Activated CD4-positive, alpha-beta T cell treated with anti-CD3 and anti-CD28 coated beads for 36 hours (primary cell): ENCODE results near the gene ATCAY. TPM values are rescaled to one million over a fixed set of nuclear protein-coding genes. Genes with fewer than 3 reads are reported as not detected.
"Not testable (repeated sequence)": the region's sequence is repeated elsewhere in the genome, so short reads cannot be mapped to it uniquely, and the experiment has no call there.

Experiments
- ATAC-seq: fragments of 200-7000 bp; cut with Tn5 transposase; one replicate; pipeline ENCODE4 v1.10.0; 2021; ENCODE audit warnings: mild to moderate bottlenecking, moderate library complexity
- CTCF ChIA-PET: fragments of 350-600 bp; sonication (Branson Sonifier 250); formaldehyde crosslinking; loops from one replicate; lab custom pipeline; 2021; ENCODE audit warnings: antibody characterized with exemption; lab: Charles Lee
- POLR2A ChIA-PET: fragments of 350-600 bp; sonication (Branson Sonifier 250); formaldehyde crosslinking; loops from one replicate; lab custom pipeline; 2021; ENCODE audit warnings: antibody characterized with exemption, inconsistent platforms; lab: Charles Lee
- DNase-seq: peaks from one replicate; pipeline ENCODE4 v3.0.0-alpha.2; 2020
- H3K27ac Mint-ChIP-seq: one replicate; pipeline ENCODE4 v1.8.0; 2021; ENCODE audit warnings: mixed read lengths
- H3K27me3 Mint-ChIP-seq: one replicate; pipeline ENCODE4 v1.8.0; 2021; ENCODE audit warnings: mixed read lengths
- H3K36me3 Mint-ChIP-seq: one replicate; pipeline ENCODE4 v1.8.0; 2021; ENCODE audit warnings: low read depth, mixed read lengths
- H3K4me1 Mint-ChIP-seq: one replicate; pipeline ENCODE4 v1.8.0; 2021; ENCODE audit warnings: mixed read lengths
- H3K4me3 Mint-ChIP-seq: one replicate; pipeline ENCODE4 v1.8.0; 2021; ENCODE audit warnings: mild to moderate bottlenecking, moderate library complexity, mixed read lengths
- H3K9me3 Mint-ChIP-seq: one replicate; pipeline ENCODE4 v1.8.0; 2021; ENCODE audit warnings: low read depth, mixed read lengths
- intact Hi-C, 2 experiments: fragments of 100-400 bp; cut with DNase I in 1 of 2; cut with micrococcal nuclease in 1 of 2; formaldehyde crosslinking; loops; one replicate each; pipeline versions ENCODE4 v1.14.2 to v1.15.1; 2022 to 2024; cut with DNase I, micrococcal nuclease
- total RNA-seq, 2 experiments: library from RNA; stranded (reverse); gene quantifications; one replicate each; pipeline ENCODE4 v1.2.3, GENCODE V29; 2021

ATCAY gene
- total RNA-seq, 2 experiments from 2014 or later, result 0.07 TPM; not detected in 1

DNA sequence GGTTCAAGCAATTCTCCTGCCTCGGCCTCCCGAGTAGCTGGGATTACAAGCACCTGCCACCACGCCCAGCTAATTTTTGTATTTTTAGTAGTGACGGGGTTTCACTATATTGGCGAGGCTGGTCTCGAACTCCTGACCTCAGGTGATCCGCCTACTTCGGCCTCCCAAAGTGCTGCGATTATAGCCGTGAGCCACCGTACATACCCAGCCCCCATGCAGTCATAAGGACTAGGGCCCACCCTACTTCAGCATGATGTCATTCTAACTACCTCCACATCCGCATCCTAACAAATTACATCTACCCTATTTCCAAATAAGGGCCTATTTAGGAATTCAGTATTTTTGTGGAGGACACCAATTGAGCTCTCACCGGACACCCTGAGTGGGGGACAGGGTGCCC lies 74.8 kb downstream of the ATCAY start:
- intact Hi-C loops, H3K27ac Mint-ChIP-seq, H3K4me3 Mint-ChIP-seq, ATAC-seq, POLR2A ChIA-PET, H3K27me3 Mint-ChIP-seq, H3K9me3 Mint-ChIP-seq, H3K4me1 Mint-ChIP-seq, H3K36me3 Mint-ChIP-seq, DNase-seq: not testable (repeated sequence)
- CTCF ChIA-PET, result interaction anchor here (1.1 kb wide), 1 partner anchor 30 kb away, joined by 3 read pairs; the partner anchor contains the start of gene EEF2

DNA sequence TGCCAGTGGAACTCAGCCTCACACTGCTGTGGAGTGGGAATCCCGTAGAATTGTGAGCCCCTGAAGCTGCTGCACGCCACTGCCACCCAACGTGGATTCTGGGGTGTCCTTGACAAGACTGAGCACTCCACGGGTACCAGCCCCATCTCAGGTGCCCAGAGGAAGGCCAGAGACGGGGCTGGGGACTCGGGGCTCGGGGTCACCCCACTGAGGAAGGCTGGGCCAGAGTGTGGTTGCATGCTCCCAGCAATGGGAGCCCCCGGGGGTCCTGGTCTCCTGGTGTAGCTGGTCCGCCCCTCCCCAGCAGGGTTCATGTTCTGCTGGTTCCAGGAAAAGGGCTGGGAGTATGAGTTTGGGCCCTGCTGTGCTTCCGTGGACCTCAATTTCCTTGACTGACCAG lies 75.2 kb downstream of the ATCAY start:
- Mint-ChIP-seq H3K27me3 (no peaks in the 10 kb centered on the region), H3K4me1 (peaks cover 3% of the 10 kb centered on the region), H3K9me3 (no peaks in the 10 kb centered on the region), H3K27ac (no peak overlapping the region), H3K36me3 (peaks cover 4% of the 10 kb centered on the region), H3K4me3 (no peak overlapping the region)
- ChIA-PET CTCF (no interaction called here), POLR2A (no interaction called here)
- no peak for DNase-seq
- intact Hi-C loops, result no loop called here
- ATAC-seq, result no peak

DNA sequence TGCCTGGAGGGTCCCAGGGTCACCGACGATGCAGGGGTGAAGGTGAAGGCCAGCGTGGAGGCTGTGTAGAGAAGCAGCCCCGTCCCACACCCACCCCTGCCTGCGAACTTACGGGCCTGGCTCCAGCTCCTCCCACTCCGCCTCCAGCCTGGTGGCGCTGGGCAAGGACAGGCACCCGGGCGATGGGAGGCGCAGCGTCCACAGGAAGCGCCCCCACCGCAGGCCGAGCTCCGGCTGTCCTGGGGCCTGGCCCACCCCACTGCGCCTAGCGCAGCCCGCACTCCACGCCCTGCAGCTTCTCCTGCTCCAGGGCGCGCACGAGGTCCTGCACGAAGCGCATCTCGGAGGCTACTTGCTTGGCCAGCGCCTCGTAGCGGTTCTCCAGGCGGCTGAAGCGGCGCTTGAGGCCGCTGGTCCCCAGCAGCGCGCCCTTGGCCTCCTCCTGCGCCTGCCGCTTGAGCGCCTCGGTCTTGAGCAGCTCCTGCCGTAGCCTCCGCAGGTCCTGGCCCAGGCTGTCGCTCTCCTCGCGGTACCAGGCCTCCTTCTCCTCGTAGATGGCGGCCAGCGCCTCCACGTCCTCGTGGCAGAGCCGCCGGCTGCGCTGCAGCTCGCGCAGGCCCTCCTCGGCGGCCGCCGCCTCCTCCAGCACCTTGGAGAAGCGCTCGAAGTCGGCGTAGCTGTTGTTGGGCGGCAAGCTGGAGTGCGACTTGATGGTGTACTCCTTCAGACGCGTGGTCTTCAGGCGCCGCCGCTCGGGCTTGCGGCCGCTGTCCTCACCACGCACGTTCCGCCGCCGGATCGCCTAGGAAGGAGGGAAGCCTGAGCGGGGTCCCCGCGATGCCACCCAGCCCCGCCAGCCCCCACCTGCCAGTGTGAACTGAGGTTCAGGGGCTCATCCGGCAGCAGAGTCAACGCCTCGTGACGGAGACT lies 78.6 kb downstream of the ATCAY start:
- H3K4me3 Mint-ChIP-seq, result no peak overlapping the region
- peaks cover 16% of the 10 kb centered on the region for H3K36me3 Mint-ChIP-seq
- intact Hi-C loops, result no loop called here

DNA sequence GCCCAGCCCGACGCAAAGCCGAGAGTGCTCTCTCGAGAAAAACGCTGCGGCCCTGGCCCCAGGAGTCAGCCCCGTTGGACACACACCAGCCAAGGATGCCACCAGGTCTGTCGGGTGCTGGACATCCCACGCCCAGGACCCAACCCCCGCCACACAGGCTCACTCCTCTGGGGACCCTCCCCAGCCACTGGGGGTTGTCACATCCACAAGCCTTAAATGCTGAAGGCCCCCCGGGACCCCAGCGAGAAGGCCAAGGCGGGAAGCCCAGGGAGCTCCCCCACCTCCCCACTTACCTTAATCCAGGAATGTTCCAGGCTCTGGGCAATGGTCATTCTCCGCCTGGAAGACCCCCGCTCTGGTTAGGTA lies 79.3 kb downstream of the ATCAY start:
- no peak overlapping the region for H3K4me3 Mint-ChIP-seq
- DNase-seq, result no peak
- ATAC-seq, result no peak
- H3K9me3 Mint-ChIP-seq, result no peaks in the 10 kb centered on the region
- H3K4me1 Mint-ChIP-seq, result no peaks in the 10 kb centered on the region
- CTCF ChIA-PET, result interaction anchor here (1.2 kb wide), 1 partner anchor 9 kb away, joined by 3 read pairs; no protein-coding TSS in a partner anchor
- H3K36me3 Mint-ChIP-seq, result peaks cover 17% of the 10 kb centered on the region
- intact Hi-C loops, result no loop called here
- no peaks in the 10 kb centered on the region for H3K27me3 Mint-ChIP-seq
- H3K27ac Mint-ChIP-seq, result no peak overlapping the region
- POLR2A ChIA-PET, result no interaction called here

More for the DNA sequence above, 78.6 kb downstream of the ATCAY start:
- Mint-ChIP-seq H3K27ac (no peak overlapping the region), H3K9me3 (no peaks in the 10 kb centered on the region), H3K4me1 (no peaks in the 10 kb centered on the region), H3K27me3 (no peaks in the 10 kb centered on the region)
- ATAC-seq, result no peak
- POLR2A ChIA-PET, result interaction anchor here (0.5 kb wide), 1 partner anchor 499 kb away, joined by 3 read pairs; no protein-coding TSS in a partner anchor
- CTCF ChIA-PET, result interaction anchor here (1.2 kb wide), 1 partner anchor 9 kb away, joined by 3 read pairs; no protein-coding TSS in a partner anchor
- DNase-seq, result no peak

DNA sequence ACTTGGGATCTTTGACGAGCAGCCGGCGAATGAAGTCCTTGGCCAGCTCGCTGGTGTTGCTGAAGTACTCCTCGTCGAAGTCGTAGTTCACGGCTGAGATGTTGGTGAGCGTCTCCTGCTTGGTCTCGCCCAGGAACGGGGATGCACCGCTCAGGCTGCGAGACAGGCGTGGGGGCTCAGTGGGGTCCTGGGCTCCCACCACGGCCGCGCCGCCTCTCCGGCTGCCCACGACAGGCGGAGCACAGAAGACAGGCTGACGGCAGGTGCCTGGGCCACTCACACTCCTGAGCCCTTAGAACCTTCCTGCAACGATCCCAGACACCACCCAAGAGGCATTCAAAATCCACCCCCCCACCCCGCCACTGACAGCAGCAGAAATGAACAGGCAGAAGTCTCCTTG lies 80.5 kb downstream of the ATCAY start:
- Mint-ChIP-seq H3K9me3 (no peaks in the 10 kb centered on the region), H3K4me1 (no peaks in the 10 kb centered on the region), H3K27ac (no peak overlapping the region), H3K27me3 (no peaks in the 10 kb centered on the region), H3K4me3 (no peak overlapping the region), H3K36me3 (peaks cover 20% of the 10 kb centered on the region)
- intact Hi-C loops, result no loop called here
- CTCF ChIA-PET, result no interaction called here
- ATAC-seq (no peak), DNase-seq (no peak)
- POLR2A ChIA-PET, result no interaction called here

DNA sequence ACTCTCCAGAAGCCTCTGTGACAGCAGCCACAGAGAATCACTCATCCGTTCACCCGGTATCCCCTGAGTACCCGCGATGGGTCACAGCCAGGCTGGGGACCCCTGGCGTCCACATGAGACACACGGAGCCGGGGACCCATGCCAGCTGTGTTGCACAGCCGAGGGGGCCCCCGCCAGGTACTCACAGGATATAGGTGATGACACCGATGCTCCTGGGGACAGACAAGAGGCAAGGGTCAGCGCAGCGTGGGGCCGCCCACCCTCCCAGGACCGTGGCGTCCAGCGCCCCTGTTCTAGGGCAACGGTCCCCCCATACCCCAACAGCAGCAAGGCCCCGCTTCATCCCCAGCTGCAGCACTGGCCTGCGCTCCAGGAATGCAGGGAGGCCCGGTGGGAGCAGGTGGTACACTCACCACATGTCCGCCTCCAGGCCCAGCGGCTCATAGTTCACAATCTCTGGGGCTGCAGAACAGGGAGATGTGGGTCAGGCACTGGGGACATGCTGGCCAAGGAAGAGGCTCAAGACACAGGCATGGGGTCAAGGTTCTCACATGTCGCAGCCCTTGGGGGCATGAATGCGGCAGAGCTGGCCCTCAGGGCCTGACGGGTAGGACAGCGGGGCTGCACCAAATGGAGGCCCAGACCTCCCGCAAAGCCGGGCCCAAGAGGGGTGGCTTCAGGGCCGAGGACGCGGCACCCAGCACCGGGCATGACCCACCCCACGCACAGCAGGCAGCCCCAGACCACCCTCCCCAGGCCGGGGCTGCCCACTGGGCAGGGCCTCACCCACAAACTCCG lies 83.2 kb downstream of the ATCAY start:
- intact Hi-C loops, result no loop called here
- ChIA-PET POLR2A (no interaction called here), CTCF (no interaction called here)
- Mint-ChIP-seq H3K4me3 (no peak overlapping the region), H3K27me3 (no peaks in the 10 kb centered on the region), H3K36me3 (peaks cover 29% of the 10 kb centered on the region), H3K4me1 (no peaks in the 10 kb centered on the region), H3K9me3 (no peaks in the 10 kb centered on the region), H3K27ac (no peak overlapping the region)
- DNase-seq, result no peak
- no peak for ATAC-seq

DNA sequence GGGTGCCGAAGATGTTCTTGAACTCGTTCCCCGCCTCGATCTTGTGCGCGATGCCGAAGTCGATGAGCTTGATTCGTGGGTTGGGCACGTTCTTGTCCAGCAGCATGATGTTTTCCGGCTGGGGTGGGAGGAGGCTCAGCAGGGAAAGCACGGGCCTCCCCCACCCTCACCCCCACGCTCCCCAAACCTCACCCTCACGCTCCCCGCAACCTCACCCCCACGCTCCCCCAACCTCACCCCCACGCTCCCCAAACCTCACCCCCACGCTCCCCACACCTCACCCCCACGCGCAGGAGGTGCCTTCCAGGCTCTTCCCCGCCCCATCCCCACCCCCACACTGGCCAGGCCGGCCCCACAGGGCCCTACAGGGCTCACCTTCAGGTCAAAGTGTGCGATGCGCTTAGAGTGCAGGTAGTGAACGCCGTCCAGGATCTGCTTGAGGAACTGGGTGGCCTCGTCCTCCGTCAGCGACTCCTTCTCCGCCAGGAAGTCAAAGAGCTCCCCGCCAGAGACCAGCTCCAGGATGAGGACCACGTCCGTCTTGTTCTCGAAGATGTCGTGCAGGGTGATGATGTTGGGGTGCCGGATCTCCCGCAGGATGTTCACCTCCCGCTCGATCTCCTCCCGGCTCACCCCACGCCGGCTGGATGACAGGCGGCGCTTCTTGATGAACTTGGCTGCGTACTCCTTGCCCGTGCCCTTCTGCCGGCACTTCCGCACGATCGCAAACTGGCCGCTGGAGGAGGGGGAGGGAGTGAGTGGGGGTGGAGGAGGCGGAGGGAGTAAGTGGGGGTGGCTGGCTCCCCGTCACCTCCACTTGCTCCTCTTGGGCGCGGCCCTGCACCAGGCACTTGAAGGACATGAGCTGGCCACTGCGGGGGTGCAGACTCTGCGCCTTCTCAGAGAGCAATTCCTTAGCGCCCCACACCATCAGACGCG lies 84.0 kb downstream of the ATCAY start:
- DNase-seq (no peak), ATAC-seq (no peak)
- H3K9me3 Mint-ChIP-seq, result no peaks in the 10 kb centered on the region
- H3K36me3 Mint-ChIP-seq, result peaks cover 32% of the 10 kb centered on the region
- CTCF ChIA-PET, result no interaction called here
- no peaks in the 10 kb centered on the region for H3K27me3 Mint-ChIP-seq
- no peak overlapping the region for H3K4me3 Mint-ChIP-seq
- intact Hi-C loops, result no loop called here
- H3K27ac Mint-ChIP-seq, result no peak overlapping the region
- POLR2A ChIA-PET, result no interaction called here
- H3K4me1 Mint-ChIP-seq, result peaks cover 8% of the 10 kb centered on the region

DNA sequence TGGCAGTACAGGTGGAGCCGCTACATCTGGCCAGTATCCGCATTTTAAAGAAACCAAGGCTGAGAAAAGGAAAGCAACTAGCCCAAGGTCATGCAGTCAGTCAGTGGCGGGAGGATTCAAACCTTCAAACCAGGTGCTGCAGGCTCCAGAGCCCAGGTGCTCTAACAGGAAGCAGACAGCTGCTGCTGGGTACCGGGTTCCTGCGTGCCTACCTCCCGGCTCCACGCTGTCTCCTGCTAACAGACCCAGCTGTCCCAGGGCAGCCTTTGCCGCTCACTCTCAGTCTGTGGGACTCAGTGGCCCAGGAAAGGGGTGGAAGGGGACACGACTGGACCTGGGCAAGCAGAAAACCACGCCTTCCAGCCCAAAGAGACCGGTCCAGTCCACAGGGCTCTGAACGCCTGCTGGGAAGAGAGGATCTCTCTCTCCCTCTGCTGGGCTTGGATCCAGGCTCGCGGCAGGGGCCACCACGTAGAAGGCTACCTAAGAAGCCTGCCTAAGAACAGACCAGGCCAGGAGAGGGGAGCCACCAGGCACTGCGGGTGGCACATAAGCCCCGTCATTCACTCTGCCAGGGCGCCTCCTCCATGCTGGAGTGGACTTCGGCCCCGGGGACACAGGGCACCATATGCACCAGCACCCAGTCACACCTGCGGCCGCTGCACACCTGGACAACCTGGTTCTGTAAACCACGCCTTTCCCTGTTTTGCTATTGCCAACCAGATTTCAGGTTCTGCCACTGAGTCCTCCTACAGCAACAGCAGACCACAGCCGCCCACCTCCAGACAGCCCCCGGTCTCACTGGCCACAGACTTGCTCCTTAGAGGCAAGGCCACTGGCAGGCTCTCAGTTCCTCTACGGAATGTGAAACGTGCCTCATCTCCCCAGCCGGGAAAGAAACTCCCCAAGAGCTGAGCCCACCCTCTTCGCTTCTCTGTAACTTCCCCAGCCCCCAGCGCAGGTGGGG lies 85.8 kb downstream of the ATCAY start:
- no peak for ATAC-seq
- no peak overlapping the region for H3K27ac Mint-ChIP-seq

DNA sequence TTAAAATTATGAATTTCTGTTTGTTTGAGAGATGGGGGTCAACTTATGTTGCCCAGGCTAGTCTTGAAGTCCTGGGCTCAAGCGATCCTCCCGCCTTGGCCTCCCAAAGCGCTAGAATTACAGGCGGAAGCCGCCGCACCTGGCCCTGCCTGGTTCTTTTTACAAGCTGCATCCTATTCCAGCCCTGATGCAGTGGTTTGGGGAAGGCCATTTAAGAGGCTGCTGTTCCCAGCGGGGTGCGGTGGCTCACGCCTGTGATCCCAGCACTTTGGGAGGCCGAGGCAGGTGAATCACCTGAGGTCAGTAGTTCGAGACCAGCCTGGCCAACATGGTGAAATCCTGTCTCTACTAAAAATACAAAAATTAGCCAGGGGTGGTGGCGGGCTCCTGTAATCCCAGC lies 87.5 kb downstream of the ATCAY start:
- Mint-ChIP-seq H3K36me3 (peaks cover 22% of the 10 kb centered on the region), H3K4me1 (peaks cover 22% of the 10 kb centered on the region)
- H3K4me3 Mint-ChIP-seq, intact Hi-C loops, DNase-seq, H3K27ac Mint-ChIP-seq, CTCF ChIA-PET, ATAC-seq, H3K9me3 Mint-ChIP-seq, H3K27me3 Mint-ChIP-seq, POLR2A ChIA-PET: not testable (repeated sequence)

More for the DNA sequence above, 85.8 kb downstream of the ATCAY start:
- intact Hi-C loops, result no loop called here
- H3K36me3 Mint-ChIP-seq, result peaks cover 24% of the 10 kb centered on the region
- H3K27me3 Mint-ChIP-seq, result no peaks in the 10 kb centered on the region
- peaks cover 21% of the 10 kb centered on the region for H3K4me1 Mint-ChIP-seq
- no peaks in the 10 kb centered on the region for H3K9me3 Mint-ChIP-seq
- no peak for DNase-seq
- CTCF ChIA-PET, result no interaction called here
- no peak overlapping the region for H3K4me3 Mint-ChIP-seq
- POLR2A ChIA-PET, result interaction anchor here (0.6 kb wide), 1 partner anchor 145 kb away, joined by 3 read pairs; no protein-coding TSS in a partner anchor
